Activated naive CD8-positive, alpha-beta T cell treated with anti-CD3 and anti-CD28 coated beads, Interleukin-2, amount 50 U/mL, for 24 hours (primary cell): Measurements from ENCODE around the gene KCTD13.
"Not testable (repeated sequence)": the region's sequence is repeated elsewhere in the genome, so short reads cannot be mapped to it uniquely, and the experiment has no call there.

Experiments
- ATAC-seq: fragments of 150-1000 bp; cut with Tn5 transposase; one replicate; pipeline ENCODE4 v1.10.0; 2021
- DNase-seq: peaks from one replicate; pipeline ENCODE4 v3.0.0; 2021
- H3K27ac Mint-ChIP-seq: one replicate; pipeline ENCODE4 v1.8.0; 2021; ENCODE audit warnings: mild to moderate bottlenecking, mixed read lengths
- H3K27me3 Mint-ChIP-seq: one replicate; pipeline ENCODE4 v1.8.0; 2021; ENCODE audit warnings: mixed read lengths
- H3K36me3 Mint-ChIP-seq: one replicate; pipeline ENCODE4 v1.8.0; 2021; ENCODE audit warnings: low read depth, mixed read lengths
- H3K4me1 Mint-ChIP-seq: one replicate; pipeline ENCODE4 v1.8.0; 2021; ENCODE audit warnings: mixed read lengths
- H3K4me3 Mint-ChIP-seq: one replicate; pipeline ENCODE4 v1.8.0; 2021; ENCODE audit warnings: mild to moderate bottlenecking, moderate library complexity, mixed read lengths
- H3K9me3 Mint-ChIP-seq: one replicate; pipeline ENCODE4 v1.8.0; 2021; ENCODE audit warnings: mixed read lengths

KCTD13 gene

DNA sequence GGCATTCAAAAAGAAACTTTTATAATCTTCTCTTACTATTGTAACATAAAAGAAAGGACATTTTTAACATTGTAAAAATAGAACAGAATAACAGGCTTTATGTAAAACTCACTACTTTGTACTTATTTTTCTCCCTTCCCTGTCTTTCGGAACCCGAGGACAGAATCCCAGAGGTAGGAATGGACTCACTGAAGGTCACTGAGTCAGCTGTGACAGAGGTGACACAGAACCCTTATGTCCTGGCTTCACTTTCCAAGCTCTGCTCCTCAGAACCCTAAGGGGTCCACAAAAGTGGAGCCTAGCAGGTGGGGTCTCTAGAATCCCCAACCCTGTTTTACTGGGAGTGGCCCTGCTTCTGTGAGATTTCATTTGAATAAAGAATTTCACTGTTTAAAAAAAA is 3.7 kb downstream of the KCTD13 start:
- H3K4me1 Mint-ChIP-seq, result peaks cover 35% of the 10 kb centered on the region
- no peak for DNase-seq
- no peak for ATAC-seq
- H3K27me3 Mint-ChIP-seq, result no peaks in the 10 kb centered on the region
- H3K4me3 Mint-ChIP-seq, result no peak overlapping the region
- H3K36me3 Mint-ChIP-seq, result peaks cover 28% of the 10 kb centered on the region
- H3K9me3 Mint-ChIP-seq, result no peaks in the 10 kb centered on the region
- H3K27ac Mint-ChIP-seq, result no peak overlapping the region

DNA sequence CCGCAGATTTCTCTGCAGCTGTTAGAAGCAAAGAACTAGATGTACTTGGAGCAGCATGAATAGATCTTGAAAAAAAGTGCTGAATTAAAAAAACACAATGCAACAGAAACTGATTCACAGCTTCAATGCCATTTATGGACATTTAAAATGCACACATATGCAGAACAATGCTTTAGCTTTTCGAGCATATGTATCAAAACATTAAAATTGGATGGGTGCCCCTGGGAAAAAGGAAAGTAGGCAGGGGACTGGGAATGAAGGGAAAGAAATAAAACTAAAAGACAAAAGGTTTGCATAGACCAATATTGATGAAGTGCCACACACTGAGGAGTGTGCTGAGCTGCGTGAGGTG is 5.0 kb downstream of the KCTD13 start:
- Mint-ChIP-seq H3K4me1 (peaks cover 24% of the 10 kb centered on the region), H3K27ac (no peak overlapping the region), H3K36me3 (peaks cover 31% of the 10 kb centered on the region), H3K4me3 (no peak overlapping the region), H3K27me3 (no peaks in the 10 kb centered on the region), H3K9me3 (no peaks in the 10 kb centered on the region)
- DNase-seq, result no peak
- ATAC-seq, result no peak

DNA sequence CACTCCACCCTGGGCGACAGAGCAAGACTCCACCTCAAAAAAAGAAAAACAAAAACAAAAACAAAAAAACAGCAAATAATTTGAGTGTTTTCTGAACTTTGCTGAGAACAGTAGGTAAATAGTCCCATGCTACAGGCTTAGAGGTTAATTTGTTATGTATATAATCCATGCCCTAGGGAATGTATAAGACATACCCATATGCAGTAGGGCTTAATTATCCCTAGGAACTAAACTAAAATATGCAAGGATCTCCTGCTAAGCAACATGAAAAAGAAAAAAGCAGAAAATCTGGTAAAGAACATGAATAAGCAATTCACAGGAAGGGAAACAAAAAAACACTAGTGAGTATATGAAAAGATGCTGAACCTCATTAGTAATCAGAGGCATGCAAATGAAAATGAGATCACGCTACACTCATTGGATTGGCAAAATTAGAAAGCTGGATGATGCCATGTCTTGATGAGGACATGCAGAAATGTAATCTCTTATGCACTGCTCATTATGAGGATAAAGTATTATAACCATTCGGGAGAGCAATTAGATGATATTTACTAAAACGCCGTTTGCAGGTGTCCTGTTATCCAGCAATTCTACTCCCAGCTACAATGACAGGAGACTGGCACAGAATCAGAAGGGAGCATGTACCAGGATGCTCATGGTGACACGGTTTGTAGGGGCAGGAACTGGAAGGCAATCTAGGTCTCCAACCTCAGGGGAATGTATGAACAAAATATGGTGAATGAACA is 5.6 kb downstream of the KCTD13 start:
- DNase-seq (no peak), ATAC-seq (no peak)
- Mint-ChIP-seq H3K36me3 (peaks cover 31% of the 10 kb centered on the region), H3K27me3 (no peaks in the 10 kb centered on the region), H3K9me3 (no peaks in the 10 kb centered on the region), H3K27ac (no peak overlapping the region), H3K4me3 (no peak overlapping the region), H3K4me1 (peaks cover 29% of the 10 kb centered on the region)

DNA sequence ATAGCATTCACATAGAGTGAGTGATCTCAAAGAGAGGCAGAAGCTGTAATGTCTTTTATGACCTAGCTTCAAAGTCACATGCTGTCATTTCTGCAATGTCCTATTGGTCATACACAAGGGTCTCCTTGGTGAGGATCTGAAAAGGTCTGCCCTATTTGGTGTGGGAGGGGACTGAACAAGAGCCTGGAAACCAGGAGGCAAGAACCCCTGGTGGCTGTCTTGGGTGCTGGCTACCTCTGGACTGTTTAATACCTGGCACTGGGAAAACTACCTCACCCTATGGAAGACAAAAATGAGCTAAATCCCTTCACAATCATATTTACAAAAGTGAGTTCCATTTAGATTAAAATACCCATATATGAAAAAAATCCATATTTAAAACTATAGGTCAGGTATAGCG is 9.0 kb downstream of the KCTD13 start:
- no peaks in the 10 kb centered on the region for H3K9me3 Mint-ChIP-seq
- H3K36me3 Mint-ChIP-seq, result peaks cover 26% of the 10 kb centered on the region

DNA sequence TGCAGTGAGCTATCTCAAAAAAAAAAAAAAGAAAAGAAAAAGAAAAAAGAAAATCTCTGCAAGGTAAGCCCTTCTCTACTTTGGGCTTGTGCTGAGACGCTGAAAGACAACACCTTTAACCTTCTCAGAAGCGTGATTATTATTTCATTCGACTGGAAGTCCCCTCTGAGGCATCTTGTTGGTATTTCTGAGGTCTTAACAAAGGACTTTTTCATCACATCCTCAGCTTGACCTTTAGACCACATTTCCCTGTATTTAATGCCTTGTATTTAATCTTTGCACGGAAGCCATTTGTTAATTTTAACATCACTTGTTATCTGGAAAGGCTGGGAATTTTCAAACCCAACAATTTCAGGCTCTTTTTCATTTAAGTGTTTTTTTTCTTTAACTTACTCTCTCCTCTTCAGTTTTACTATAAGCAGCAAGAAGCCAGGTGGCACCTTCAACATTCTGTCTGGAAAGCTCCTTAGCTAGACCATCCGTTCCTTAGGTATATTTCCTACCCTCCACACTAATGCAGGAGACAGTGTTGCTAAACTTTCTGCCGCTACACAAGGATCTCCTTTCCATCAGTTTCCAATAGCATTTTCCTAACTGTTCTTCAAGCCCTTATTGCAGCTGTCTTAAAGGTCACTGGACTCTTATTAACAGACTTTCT is 10.3 kb downstream of the KCTD13 start:
- Mint-ChIP-seq H3K9me3 (no peaks in the 10 kb centered on the region), H3K27ac (peak overlapping the region; percentile 63), H3K4me1 (peaks cover 11% of the 10 kb centered on the region), H3K4me3 (no peak overlapping the region), H3K36me3 (peaks cover 24% of the 10 kb centered on the region), H3K27me3 (no peaks in the 10 kb centered on the region)
- DNase-seq (no peak), ATAC-seq (no peak)

More for the DNA sequence above, 9.0 kb downstream of the KCTD13 start:
- ATAC-seq, result no peak
- peaks cover 11% of the 10 kb centered on the region for H3K4me1 Mint-ChIP-seq
- DNase-seq, result no peak
- no peaks in the 10 kb centered on the region for H3K27me3 Mint-ChIP-seq
- H3K27ac Mint-ChIP-seq, result no peak overlapping the region
- no peak overlapping the region for H3K4me3 Mint-ChIP-seq

DNA sequence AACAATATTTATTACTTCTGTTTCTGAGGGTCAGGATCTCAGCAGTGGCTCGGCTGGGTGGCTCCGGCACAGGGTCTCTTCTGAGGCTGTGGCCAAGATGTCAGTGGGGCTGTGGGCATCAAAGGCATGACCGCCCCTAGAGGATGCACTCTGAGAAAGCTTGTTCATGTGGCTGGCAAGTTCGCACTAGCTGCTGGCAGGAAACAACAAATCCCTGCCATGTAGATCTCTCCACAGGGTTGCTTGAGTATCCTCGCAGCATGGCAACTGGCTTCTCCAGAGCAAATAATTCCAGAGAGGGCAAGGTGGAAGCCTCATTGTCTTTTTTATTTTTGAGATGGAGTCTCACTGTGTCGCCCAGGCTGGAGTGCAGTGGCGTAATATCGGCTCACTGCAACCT is 12.5 kb downstream of the KCTD13 start:
- Mint-ChIP-seq H3K9me3 (no peaks in the 10 kb centered on the region), H3K4me1 (peaks cover 11% of the 10 kb centered on the region), H3K36me3 (peaks cover 15% of the 10 kb centered on the region), H3K27me3 (no peaks in the 10 kb centered on the region), H3K4me3 (no peak overlapping the region), H3K27ac (no peak overlapping the region)
- no peak for DNase-seq
- no peak for ATAC-seq

DNA sequence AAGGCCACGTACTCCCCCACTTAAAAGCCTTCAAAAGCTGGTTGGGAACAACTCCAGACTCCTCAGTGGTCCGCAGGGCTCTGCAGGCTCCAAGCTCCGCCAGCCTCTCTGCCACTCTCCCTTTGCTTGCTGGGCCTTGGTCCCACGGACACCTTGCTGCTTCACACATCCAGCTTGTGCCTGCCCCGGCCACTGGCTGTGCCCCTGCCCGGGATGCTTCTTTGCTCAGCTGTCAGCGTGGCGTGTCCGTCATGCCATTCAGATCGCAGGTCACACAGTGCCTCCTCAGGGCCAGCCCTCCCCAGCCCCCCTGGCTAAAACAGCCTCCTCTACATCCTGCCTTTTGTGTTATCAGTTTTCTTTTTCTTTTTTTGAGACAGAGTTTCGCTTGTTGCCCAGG is 13.9 kb downstream of the KCTD13 start:
- Mint-ChIP-seq H3K27ac (no peak overlapping the region), H3K9me3 (no peaks in the 10 kb centered on the region)
- ATAC-seq, result no peak

DNA sequence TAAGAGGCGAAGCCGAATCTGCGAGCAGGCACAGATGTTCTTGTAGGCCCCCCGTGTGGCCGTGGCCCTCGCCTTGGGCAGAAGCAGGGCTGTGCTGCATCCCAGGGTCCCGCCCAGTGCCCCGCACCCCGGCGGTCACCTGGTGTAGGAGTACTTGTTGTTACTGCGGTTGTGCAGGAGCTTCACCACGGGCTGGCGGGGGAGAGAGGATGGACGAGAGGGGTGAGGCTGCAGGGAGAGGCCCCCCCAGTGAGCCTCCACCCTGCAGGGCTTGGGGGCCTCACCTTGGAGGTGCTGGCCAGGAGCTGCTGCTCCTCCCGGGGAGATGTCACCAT is 14.4 kb downstream of the KCTD13 start:
- no peak overlapping the region for H3K4me3 Mint-ChIP-seq
- peaks cover 12% of the 10 kb centered on the region for H3K36me3 Mint-ChIP-seq
- H3K27ac Mint-ChIP-seq, result no peak overlapping the region
- ATAC-seq, result no peak
- no peaks in the 10 kb centered on the region for H3K27me3 Mint-ChIP-seq
- H3K9me3 Mint-ChIP-seq, result no peaks in the 10 kb centered on the region
- peaks cover 11% of the 10 kb centered on the region for H3K4me1 Mint-ChIP-seq
- DNase-seq, result no peak

More for the DNA sequence above, 13.9 kb downstream of the KCTD13 start:
- Mint-ChIP-seq H3K4me1 (peaks cover 11% of the 10 kb centered on the region), H3K36me3 (peaks cover 14% of the 10 kb centered on the region), H3K27me3 (no peaks in the 10 kb centered on the region), H3K4me3 (no peak overlapping the region)
- DNase-seq, result no peak

DNA sequence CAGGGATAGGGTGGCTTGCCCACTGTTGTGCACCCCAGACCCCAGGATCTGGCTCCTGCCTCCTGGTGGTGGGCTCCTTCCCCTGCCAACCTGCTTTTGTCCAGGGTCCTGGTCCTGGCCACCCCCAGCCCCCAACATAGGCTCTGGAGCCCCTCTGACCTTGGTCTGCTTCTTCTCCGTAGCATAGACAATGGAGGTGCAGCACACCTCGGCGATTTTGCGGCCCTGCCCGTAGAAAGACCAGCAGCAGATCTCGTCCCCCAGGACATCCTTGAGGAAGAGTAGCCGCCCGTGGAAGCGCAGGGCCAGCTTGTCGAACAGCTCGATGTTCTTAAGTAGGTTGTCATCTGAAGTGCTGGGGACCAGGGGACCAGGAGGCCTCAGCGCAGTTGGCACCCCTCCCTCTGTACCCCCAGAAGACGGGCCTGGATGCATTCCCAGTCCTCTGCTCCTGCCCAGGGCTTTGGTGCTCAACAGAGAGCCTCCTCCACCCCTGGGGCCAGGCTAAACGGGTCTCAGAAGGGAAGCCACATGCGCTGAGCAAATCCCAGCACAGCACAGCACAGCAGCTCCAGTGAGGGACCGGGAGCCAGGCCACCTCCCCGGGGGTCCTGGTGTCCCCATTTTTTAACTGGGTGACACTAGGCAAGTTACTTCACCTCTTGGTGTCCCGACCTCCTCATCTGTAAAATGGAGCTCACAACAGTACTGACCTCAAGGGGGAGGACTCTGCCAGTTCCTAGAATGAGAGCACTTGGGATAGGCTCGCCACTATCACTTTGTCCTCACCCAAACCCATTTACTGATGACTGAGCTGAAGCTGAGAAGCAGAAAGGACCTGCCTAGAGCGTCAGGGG is 15.0 kb downstream of the KCTD13 start:
- ATAC-seq (no peak), DNase-seq (no peak)
- Mint-ChIP-seq H3K36me3 (peaks cover 12% of the 10 kb centered on the region), H3K4me1 (peaks cover 9% of the 10 kb centered on the region), H3K4me3 (no peak overlapping the region), H3K27me3 (no peaks in the 10 kb centered on the region), H3K9me3 (no peaks in the 10 kb centered on the region), H3K27ac (no peak overlapping the region)

DNA sequence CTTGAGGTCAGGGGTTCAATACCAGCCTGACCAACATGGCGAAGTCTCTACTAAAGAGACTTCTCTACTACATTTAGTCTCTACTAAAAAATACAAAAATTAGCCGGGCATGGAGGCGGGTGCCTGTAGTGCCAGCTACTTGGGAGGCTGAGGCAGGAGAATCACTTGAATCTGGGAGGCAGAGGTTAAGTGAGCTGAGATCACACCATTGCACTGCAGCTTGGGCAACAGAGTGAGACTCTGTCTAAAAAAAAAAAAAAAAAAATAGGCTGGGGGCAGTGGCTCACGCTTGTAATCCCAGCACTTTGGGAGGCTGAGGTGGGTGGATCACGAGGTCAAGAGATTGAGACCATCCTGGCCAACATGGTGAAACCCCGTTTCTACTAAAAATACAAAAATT is 16.2 kb downstream of the KCTD13 start:
- not testable (repeated sequence) for H3K36me3 Mint-ChIP-seq, H3K4me3 Mint-ChIP-seq, H3K9me3 Mint-ChIP-seq, H3K4me1 Mint-ChIP-seq, ATAC-seq, H3K27me3 Mint-ChIP-seq, DNase-seq, H3K27ac Mint-ChIP-seq

DNA sequence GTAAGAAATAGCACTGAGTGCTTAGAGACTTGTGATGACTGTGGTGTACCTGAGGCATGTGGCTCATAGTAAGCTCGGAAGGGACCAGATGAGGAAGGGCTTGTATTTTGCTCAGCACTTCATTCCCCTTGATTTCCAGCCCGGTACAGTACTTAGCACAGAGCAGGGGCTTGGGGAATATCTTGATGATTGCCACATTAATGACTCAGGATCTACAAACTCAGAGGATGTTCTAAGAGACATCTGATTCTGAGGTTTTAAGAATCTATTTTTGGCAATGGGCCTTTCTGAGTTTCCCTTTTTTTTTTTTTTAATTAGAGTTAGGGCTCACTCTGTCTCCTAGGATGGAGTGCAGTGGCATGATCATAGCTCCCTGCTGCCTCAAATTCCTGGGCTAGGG is 16.6 kb downstream of the KCTD13 start:
- peaks cover 10% of the 10 kb centered on the region for H3K36me3 Mint-ChIP-seq
- no peak overlapping the region for H3K27ac Mint-ChIP-seq
- H3K4me3 Mint-ChIP-seq, result no peak overlapping the region
- no peak for DNase-seq
- H3K4me1 Mint-ChIP-seq, result no peaks in the 10 kb centered on the region
- no peaks in the 10 kb centered on the region for H3K9me3 Mint-ChIP-seq
- no peaks in the 10 kb centered on the region for H3K27me3 Mint-ChIP-seq
- ATAC-seq, result no peak

DNA sequence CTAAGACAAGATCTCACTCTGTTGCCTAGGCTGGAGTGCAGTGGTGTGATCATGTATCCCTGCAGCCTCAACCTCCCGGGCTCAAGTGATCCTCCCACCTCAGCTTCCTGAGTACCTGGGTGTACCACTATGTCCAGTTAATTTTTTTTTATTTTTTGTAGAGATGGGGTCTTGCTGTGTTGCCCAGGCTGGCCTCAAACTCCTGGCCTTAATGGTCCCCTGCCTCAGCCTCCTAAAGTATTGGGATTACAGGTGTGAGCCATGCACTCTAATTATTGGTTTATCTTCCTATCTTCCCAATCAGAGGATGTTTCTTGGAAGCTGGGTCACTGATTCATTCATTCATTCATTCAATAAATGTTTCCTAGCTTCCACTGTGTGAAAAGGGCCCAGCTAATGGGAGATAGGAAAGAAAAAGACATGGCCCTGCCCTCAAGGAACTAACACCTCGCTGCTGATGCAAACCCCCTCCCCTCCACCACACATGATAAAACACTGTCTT is 17.3 kb downstream of the KCTD13 start:
- Mint-ChIP-seq H3K4me1 (no peaks in the 10 kb centered on the region), H3K27ac (no peak overlapping the region), H3K9me3 (no peaks in the 10 kb centered on the region), H3K4me3 (no peak overlapping the region), H3K27me3 (no peaks in the 10 kb centered on the region), H3K36me3 (peaks cover 10% of the 10 kb centered on the region)
- DNase-seq (no peak), ATAC-seq (no peak)

DNA sequence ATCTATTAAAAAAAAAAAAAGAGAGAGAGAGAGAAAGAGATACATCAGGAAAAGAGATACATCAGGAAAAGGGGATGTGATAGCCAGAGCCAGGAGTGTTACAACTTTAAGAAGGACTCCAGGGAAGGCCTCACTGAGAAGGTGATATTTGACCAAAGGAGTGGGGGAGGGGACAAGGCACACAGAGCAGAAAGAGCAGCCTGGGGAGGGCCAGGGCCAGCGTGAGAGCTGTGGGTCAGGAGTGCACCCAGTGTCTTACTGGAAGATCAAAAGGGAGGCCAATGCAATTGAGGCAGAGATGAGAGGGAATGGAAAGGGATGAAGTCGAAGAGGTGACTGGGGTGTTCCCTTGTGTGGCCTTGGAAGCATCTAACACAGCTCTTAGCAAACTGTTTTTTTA is 18.1 kb downstream of the KCTD13 start:
- H3K27ac Mint-ChIP-seq, result no peak overlapping the region
- H3K4me3 Mint-ChIP-seq, result no peak overlapping the region
- no peak for DNase-seq
- H3K27me3 Mint-ChIP-seq, result no peaks in the 10 kb centered on the region
- no peaks in the 10 kb centered on the region for H3K9me3 Mint-ChIP-seq
- ATAC-seq, result no peak
- peaks cover 5% of the 10 kb centered on the region for H3K36me3 Mint-ChIP-seq
- H3K4me1 Mint-ChIP-seq, result no peaks in the 10 kb centered on the region

DNA sequence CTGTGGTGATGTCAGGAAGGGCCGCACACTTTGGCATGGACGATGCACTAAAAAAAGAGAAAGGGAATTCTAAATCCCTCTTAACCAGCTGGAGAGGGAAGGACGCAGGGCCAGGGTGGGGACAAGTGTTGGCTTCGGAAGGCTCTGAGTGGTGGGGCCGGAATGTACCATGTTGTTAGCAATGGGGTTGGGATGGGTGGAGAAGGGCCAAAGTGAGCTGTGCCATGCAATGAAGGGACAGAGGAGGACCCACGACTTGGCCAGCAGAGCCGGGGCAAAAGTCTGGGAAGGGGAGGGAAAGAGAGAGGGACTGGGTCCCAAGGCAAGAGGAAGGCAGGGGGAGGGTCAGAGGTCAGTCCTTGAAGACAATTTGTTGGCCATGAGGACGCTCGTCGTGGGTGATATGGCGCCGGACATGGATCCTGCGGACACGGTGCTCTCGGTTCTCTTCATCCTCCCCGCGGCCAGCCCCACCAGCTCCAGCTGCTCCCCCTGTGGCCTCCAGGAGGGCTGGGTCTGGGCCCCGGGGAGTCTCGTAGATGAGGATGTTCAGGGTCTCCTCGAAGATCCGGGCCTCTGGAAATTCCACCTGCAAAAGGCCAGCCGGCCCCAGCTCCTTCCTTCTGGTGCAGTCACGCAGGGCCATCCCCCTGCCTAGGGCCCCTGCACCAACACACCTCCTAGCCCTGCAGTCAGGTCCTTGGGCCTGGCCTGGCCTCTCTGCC is 19.3 kb downstream of the KCTD13 start:
- H3K27me3 Mint-ChIP-seq, result no peaks in the 10 kb centered on the region
- ATAC-seq, result no peak
- H3K9me3 Mint-ChIP-seq, result no peaks in the 10 kb centered on the region
- no peak for DNase-seq
- H3K4me1 Mint-ChIP-seq, result peaks cover 2% of the 10 kb centered on the region
- H3K36me3 Mint-ChIP-seq, result peaks cover 5% of the 10 kb centered on the region
- H3K4me3 Mint-ChIP-seq, result no peak overlapping the region
- no peak overlapping the region for H3K27ac Mint-ChIP-seq
